Hepatic stellate cell (primary cell): ENCODE results near the gene GIT2.
"Not testable (repeated sequence)": the region's sequence is repeated elsewhere in the genome, so short reads cannot be mapped to it uniquely, and the experiment has no call there.

Experiments used
- DNase-seq: peaks from one replicate; pipeline ENCODE4 v3.0.0; 2011; ENCODE audit warnings: low spot score

The GIT2 gene

DNA sequence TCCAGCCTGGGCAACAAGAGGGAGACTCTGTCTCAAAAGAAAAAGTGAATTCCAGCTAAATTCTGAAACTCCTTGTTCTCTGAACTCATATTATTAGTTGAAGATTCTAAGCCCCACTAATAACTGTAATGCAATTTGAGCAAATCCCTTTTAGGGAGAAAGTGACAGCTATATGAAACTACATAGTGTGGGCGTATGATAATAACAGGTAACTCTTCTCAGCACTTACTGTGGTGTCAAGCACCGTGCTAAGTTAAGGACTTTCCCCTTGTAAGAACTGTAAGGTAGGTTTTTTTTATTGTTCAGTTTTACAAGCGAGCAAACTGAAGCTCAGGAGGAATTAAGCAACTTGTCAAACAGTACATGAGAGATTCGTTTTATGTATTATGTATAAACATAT lies 8.4 kb upstream of the GIT2 start:
- no peak for DNase-seq

GRCh38 chr12:110002676-110003515 lies 6.7 kb upstream of the GIT2 start:
- no peak for DNase-seq

GRCh38 chr12:110001596-110001995 lies 5.4 kb upstream of the GIT2 start:
- peak; percentile 76 for DNase-seq

DNA sequence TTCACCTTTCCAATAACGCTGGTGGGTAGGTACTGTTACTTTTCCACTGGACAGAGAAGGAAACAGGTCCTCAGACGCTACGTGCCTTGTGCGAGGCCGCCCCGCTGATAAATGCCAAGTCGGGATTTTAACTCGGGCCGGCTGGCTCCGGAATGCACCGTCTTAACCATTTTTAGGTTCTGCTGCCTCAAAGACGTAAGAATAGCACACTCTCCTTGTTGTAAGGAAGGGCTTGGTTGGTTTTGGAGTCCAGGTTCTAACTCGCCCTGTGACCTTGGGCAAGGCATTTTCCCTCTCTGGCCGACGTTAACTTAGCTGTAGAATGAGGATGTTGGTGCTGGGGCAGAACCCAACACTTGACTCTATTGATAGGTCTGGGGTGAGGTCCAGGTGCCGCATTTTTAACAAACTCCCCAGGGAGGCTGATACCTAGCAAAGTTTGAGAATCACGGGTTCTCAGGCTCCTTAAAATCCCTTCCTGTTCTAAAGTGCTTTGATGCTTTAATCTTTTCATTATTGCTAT lies 3.9 kb upstream of the GIT2 start:
- peak; percentile 38 for DNase-seq

- DNase-seq: no peak
Observed at GRCh38 chr12:109999649-109999971, 3.4 kb upstream of the GIT2 start.

DNA sequence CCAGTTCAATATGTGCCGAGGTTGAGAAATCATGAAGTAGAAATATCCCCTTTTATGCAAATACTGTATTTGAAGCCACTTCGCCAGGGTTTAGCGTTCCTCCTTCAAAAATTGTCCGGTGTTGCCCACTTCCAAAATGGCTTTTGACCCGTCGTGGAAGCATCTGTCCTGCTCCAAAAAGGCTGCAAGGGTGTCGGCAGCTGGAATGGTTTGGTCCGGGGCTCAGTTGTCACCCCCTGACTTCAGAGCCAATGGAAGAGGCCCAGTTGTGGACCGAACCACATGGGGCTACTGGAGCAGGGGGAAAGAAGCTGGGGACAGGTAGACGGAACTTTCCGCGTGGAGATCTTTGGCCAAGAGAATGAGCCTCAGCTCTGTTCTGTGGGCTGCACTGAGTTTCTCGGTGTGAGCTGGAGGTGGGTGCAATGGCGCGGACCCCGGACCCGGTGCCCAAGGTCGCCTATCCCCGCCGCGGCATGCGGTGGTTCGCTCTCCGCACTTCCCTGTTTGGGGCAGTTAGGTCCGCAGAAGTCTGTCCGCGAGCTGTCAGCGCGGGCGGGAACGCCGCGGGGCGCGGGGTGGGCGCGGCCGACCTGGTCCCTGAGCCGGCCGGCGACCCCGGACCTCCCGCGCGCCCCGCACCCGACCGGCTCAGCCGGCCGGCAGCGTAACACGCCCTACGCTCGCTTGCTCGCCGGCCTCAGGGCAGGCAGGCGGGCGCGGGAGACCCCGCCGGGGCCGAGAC lies 2.9 kb upstream of the GIT2 start, which contains the start of gene ANKRD13A:
Gene ANKRD13A, plus strand, starts transcription at position 527 of the 745 bp plus-strand sequence. CDS start 259 bp downstream, outside the sequence.
- DNase-seq: peak; percentile 94

DNA sequence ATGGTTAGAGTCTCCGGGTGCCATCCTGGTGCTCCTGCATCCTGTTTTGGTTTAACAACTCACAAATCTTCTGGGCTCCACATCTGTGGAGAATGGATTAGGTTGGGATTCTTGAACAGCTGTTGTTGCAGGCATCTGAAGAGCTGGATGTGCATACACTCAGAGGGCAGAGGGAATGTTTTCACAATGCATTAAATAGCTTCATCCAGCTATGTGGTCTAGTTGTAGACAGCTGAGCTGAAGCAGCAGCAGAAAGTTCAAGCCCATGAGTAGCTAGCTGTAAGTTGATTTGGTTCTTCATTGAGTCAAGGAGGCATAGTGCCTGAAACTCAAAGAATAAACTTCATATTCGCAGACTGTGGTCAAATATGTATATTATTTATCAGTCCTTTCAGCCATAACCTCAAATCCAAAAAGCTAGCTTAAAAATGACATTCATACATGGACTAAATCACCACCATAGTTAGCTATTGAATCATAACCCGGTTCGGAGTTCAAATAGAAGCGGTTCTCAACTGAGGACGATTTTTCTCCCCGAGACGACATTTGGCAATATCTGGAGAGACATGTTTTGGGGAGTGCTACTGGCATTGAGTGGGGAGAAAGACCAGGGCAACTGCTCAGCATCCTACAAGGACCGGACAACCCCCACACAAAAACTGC lies 2.2 kb upstream of the GIT2 start:
- DNase-seq: no peak

GRCh38 chr12:109997393-109997792 lies 1.2 kb upstream of the GIT2 start:
- DNase-seq: no peak

- no peak for DNase-seq
Observed at GRCh38 chr12:109996483-109996853, 300 bp upstream of the GIT2 start.

- DNase-seq: no peak
Observed at GRCh38 chr12:109995361-109995685, 845 bp downstream of the GIT2 start.

GRCh38 chr12:109994401-109995175 lies 1.6 kb downstream of the GIT2 start:
- DNase-seq: no peak

DNA sequence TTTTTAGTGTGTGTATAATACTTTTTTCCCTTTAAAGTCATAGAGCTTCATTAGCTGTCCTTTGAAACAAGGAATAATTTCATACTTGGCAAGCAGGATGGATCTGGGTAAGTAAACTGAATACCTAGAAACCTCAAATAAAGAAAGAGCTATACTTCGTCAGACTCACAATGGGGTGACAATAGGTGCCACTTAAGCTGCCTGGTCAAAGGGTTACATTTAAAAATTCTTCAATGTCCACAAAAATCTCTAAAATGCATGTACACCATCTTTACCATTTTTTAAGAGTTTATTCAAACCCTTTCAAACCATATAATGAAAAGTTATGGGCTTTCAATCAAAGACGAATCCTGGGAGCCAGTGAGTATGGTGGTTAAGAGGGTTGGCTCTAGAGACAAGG lies 3.1 kb downstream of the GIT2 start:
- no peak for DNase-seq

DNA sequence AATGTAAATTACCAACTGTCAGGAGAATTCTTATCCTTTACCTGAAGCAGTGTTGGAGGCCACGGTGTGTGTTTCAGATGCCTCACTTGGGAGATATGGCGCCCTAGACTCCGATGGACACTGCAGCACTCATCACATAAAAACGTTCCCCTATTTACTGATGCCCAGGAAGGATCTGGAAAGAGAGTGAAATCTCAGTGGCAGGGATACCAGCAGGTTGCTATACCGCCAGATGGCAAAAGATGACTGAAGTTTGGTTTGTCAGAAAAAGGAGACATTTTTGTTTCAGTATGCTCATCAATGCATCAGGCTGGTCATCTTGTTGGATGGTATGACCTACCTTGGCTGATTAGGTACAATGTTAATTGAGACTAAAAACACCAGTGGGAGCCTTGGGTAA lies 4.6 kb downstream of the GIT2 start:
- no peak for DNase-seq

DNA sequence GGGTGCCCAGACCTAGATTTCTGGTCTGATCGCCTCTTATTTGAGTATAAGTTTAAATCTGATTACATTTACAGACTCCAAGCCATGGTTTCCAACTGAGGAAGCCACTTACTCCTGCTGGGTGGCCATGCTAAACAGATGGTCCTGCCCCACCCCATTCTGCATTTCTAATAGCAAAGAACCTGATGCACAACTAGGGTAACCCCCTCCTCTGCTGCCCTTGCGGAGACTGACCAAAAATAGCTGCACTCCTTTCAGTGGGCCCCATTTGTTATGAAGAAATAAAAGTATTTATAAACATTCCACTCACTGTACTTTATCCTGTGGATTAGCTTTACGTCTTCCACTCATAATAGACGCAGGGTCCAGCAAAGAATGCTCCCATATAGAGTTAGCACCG lies 6.8 kb downstream of the GIT2 start:
- no peak for DNase-seq

DNA sequence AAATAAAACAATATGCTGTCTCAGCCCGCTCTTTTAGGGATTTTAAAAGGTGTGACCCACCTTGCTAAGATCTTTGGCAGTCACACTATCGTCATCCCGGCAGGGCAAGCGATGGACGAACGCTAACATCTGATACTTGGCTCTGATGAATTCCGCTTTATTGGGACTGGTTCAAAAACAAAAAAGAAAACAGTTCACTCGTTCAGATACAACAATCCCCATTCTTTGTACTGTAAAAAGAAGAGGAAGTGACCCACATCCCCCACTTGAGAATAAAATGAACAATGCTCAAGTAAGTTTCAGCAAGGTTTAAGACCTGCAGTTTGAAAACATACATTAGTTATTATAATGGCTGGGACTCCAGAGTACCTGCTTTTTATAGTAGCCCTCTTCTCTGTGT lies 7.3 kb downstream of the GIT2 start:
- DNase-seq: no peak

GRCh38 chr12:109988274-109988673 lies 7.9 kb downstream of the GIT2 start:
- DNase-seq: no peak

DNA sequence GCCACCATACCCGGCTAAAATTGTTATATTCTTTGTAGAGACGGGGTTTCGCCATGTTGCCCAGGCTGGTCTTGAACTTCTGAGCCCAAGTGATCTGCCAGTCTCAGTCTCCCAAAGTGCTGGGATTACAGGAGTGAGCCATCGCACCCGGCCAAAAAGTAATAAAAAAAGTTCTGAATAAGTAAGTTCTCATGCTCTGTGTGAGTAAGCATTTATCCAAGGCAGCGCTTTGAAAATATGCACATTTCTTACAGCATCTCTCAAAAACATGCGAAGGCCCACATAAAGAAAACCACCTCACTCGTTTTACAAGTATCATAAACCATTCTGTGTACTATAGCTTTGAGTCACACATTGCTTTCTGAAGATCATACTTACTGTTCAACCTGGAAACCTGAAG lies 8.6 kb downstream of the GIT2 start:
- DNase-seq: no peak

GRCh38 chr12:109986236-109986635 lies 9.9 kb downstream of the GIT2 start:
- not testable (repeated sequence) for DNase-seq

GRCh38 chr12:109983432-109984142 lies 12.6 kb downstream of the GIT2 start:
- no peak for DNase-seq

GRCh38 chr12:109982210-109982609 lies 14.0 kb downstream of the GIT2 start:
- DNase-seq: no peak

DNA sequence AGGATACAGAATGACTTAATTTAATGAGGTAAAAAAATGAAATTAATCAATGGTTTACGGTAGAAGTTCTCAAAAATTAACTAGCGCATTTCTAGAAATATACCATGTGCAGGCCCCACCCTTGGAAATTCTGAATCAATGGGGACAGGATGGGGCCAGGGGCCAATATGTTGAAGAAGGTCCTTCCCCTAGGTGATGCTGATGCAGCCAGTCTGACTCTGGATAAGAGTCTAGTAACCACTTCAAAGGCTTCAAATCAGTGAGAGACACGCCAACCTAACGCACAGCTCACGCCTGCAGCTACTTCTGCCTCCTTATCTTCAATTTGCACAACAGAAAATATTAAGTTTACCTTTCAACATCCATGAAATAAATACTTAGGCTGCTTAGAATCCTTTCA lies 14.9 kb downstream of the GIT2 start:
- no peak for DNase-seq

- no peak for DNase-seq
Observed at GRCh38 chr12:109972821-109973220, 23.3 kb downstream of the GIT2 start.
